Skin epidermis (tissue), 12 donors: ENCODE results near the gene IGFBPL1.
A peak's percentile ranks its signal among the peaks of the same experiment; 100 is the strongest.

Source experiments
- H3K27ac ChIP-seq, 21 experiments: fragments of 200-600 bp; sonication (generic) in 11 of 21; one replicate each; pipeline ENCODE4 v1.5.0; 2020; ENCODE audit warnings: mild to moderate bottlenecking in 3 of 21, inconsistent platforms in 2 of 21, moderate library complexity in 2 of 21
- H3K4me3 ChIP-seq, 7 experiments: fragments of 200-600 bp; sonication (generic) in 2 of 7; one replicate each; pipeline ENCODE4 v1.5.0; 2020; ENCODE audit warnings: inconsistent platforms in 2 of 7, mild to moderate bottlenecking in 2 of 7, moderate library complexity in 1 of 7

IGFBPL1 gene

GRCh38 chr9:38434365-38434764 lies 10.1 kb upstream of the IGFBPL1 start:
- Histone ChIP-seq H3K4me3 (no peak overlapping the region), H3K27ac (no peak overlapping the region)

GRCh38 chr9:38432922-38433510 lies 8.8 kb upstream of the IGFBPL1 start:
- Histone ChIP-seq H3K27ac (no peak overlapping the region), H3K4me3 (no peak overlapping the region)

- Histone ChIP-seq H3K27ac (no peak overlapping the region), H3K4me3 (no peak overlapping the region)
Measured at GRCh38 chr9:38431116-38431515, 6.9 kb upstream of the IGFBPL1 start.

DNA sequence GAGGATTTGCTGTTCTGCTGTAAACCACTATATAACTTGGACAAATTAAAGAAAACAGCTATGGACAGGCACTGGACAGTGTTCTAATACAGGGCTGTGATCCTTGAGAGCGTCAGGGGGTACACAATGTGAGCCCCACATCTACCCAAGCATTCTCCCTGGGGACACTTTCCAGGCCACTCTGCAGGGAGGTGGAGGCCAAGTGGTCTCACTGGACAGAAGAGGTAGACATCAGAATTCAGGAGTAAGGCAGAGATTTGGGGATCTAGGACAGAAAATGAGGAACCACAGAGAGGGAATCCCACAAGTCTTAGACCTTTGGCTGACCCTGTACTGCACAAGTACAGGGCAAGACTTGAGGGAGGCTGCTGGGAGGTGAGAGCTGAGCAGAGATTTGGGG lies 3.8 kb upstream of the IGFBPL1 start:
- no peak overlapping the region for H3K4me3 ChIP-seq
- H3K27ac ChIP-seq = no peak overlapping the region

- peak overlapping the region in 1 of 7 experiments; percentile 25 for H3K4me3 ChIP-seq
- H3K27ac ChIP-seq = no peak overlapping the region
Measured at GRCh38 chr9:38424918-38425317, 664 bp upstream of the IGFBPL1 start.

- H3K4me3 ChIP-seq = peak overlapping the region in 4 of 7 experiments; percentile 5 to 41 (median 30)
- H3K27ac ChIP-seq = no peak overlapping the region
Measured at GRCh38 chr9:38423273-38423972, 831 bp downstream of the IGFBPL1 start.

DNA sequence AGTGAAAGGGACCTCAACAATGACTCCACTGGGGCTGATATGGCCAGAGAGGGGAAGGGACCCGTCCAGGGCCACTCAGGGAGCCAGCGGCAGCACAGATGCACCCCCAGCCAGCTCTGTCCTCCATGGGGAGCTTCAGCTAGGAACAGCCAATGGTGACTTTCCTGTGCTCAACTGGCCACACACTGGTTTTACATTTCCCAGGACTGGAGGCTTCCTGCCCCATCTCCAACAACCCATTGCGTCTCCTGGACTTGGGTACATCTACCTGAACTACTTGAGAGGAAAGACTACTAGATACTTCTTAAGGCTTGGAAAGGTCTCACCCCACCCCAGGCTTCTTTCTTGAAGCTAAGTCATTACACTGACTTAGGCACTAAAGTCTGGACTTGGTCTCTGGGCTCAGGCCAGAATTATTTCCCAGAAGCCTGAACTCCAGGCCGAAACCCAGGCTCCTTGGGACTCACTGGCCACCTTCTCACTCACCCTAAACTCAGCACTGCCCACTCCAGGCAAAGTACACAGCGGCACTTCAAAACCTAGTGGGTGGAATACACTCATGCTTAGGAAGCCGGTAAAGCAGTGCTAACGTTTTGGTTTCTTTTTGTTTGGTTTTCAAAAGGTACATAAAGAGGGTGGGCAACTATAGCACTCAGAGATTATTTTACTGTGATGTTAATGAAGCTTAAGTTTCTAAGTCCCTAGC lies 1.5 kb downstream of the IGFBPL1 start:
- no peak overlapping the region for H3K27ac ChIP-seq
- H3K4me3 ChIP-seq = no peak overlapping the region

DNA sequence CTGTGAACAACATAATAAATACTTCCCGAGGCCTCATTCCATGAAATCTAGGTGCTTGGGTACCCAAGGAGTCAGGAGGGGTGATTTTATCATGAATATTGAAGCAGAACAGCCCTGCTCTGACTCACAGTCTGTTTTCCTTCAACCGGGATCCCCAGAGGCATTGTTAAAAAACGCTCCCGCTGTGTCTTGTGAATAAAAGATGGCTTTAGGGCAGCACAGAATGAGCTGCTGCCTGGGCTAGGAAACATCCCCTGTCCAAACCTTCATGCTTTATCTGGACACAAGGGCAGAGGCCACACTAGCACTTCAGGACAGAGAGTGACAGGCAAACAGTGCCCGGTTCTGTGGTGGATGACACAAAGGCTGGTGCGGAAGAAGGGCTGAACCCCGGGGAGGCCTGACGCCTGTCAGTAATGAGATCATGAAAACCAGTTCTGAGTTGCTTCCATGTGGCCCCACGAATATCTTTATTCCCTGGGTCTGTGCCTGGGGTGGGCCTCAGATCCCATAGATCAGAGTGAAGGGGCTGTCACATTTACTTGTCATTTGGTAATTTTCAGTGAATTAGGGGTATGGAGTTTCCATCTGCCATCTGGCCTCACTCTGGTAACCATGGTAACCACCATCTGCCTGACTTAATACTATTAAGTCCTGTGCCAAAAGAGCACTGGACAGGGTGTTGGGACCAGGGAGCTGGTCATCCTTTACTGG lies 2.6 kb downstream of the IGFBPL1 start:
- no peak overlapping the region for H3K4me3 ChIP-seq

DNA sequence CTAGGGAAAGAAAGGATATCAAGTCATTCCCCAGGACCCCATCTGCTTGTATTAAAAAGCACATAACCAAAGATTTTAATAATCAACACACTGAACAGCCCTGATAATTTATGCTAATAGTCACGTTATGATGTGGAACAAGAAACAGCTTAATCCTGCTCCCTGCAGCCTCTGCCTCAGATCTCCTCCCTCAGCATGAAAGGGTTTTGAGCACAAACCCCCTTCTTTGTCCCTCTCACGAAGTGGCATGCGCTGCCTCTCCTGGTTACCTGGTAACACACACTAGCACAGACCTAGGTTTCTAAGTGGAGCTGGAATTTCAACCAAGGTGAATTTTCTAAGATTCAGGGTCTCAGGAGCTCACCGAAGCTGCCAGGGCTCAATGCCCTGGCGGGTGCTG lies 5.1 kb downstream of the IGFBPL1 start:
- H3K27ac ChIP-seq = no peak overlapping the region
- H3K4me3 ChIP-seq = no peak overlapping the region

More for the DNA sequence above, 2.6 kb downstream of the IGFBPL1 start:
- no peak overlapping the region for H3K27ac ChIP-seq

DNA sequence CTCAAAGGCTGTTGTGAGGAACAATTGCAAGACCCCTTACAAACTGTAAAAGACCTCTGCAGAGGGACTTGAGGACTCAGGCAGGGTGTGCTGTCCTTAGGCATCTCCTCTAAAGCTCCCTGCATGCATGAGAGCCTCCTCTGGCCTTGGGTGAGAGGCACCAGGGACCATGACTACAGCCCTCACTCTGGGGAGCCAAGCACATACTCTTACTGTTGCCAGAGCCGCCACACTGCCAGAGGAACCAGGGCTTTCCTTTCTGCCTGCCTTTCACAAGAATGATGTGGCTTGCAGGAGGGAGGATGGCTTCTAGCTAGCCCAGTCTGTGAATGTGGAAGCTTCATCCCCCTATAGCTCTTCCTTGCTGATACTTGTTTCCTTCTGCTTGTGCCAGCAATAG lies 5.9 kb downstream of the IGFBPL1 start:
- Histone ChIP-seq H3K4me3 (no peak overlapping the region), H3K27ac (no peak overlapping the region)

- no peak overlapping the region for H3K27ac ChIP-seq
- no peak overlapping the region for H3K4me3 ChIP-seq
Measured at GRCh38 chr9:38417003-38417945, 7.0 kb downstream of the IGFBPL1 start.

- Histone ChIP-seq H3K27ac (no peak overlapping the region), H3K4me3 (no peak overlapping the region)
Measured at GRCh38 chr9:38416461-38416860, 7.8 kb downstream of the IGFBPL1 start.

DNA sequence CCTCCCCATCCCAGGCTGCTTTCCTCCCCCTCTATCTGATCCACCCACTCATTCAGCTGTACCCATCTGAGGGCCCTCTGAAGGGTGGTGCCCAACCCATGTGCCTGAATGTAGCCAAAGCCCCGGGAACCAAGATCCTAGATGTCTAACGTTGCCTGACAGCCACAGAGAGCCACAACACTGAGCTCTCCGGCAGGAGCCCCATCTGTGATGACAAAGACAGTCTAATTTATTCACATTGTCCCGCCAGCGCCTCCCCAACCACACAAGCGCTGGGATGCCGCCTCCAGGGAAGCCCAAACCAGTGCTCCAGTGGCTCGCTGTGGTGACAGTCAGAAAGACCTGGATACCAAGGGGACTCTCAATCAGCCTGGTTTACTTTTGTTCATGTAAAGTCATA lies 8.4 kb downstream of the IGFBPL1 start:
- Histone ChIP-seq H3K27ac (no peak overlapping the region), H3K4me3 (no peak overlapping the region)

- H3K4me3 ChIP-seq = no peak overlapping the region
Measured at GRCh38 chr9:38414040-38414723, 10.1 kb downstream of the IGFBPL1 start.

GRCh38 chr9:38413283-38413682 lies 11.0 kb downstream of the IGFBPL1 start:
- Histone ChIP-seq H3K27ac (no peak overlapping the region), H3K4me3 (no peak overlapping the region)

More at GRCh38 chr9:38414040-38414723, 10.1 kb downstream of the IGFBPL1 start:
- H3K27ac ChIP-seq = no peak overlapping the region

DNA sequence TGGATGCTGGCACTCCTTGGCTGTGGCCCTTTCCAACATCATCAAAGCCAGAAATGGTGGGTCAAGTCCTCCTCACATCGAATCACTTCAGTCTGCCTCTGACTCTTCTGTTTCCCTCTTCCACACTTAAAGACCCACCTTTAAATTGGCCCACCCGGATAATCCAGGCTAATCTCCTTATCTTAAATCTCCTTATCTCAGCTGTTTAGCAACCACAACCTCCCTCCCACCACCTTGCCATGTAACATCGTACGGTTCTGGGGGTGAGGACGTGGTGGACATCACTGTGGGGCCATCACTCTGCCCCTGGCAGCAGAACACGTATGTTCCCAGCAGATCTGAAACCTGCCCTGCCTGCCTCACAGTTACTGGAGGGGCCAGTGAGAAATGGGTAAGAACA lies 11.5 kb downstream of the IGFBPL1 start:
- H3K4me3 ChIP-seq = no peak overlapping the region
- no peak overlapping the region for H3K27ac ChIP-seq

GRCh38 chr9:38408719-38409118 lies 15.5 kb downstream of the IGFBPL1 start:
- H3K27ac ChIP-seq = no peak overlapping the region
- H3K4me3 ChIP-seq = no peak overlapping the region

- Histone ChIP-seq H3K4me3 (no peak overlapping the region), H3K27ac (no peak overlapping the region)
Measured at GRCh38 chr9:38406476-38407186, 17.6 kb downstream of the IGFBPL1 start.
